ENCODE data around the gene GALNT10.
"Not testable (repeated sequence)": the region's sequence is repeated elsewhere in the genome, so short reads cannot be mapped to it uniquely, and the experiment has no call there.

GALNT10 gene
- 19.0 to 62.2 (median 43.7) reads per million in 17 experiments for total RNA-seq

- peak; percentile 81 to 94 (median 88) for DNase-seq
Observed at GRCh38 chr5:154190595-154191304, at the start of gene GALNT10. Gene GALNT10, plus strand, starts transcription at chr5:154190733. Its CDS starts 134 bp downstream, at chr5:154190867.

GRCh38 chr5:154141745-154142221 lies 48.8 kb upstream of the GALNT10 start:
- no peak for DNase-seq

- no peak for DNase-seq
Observed at GRCh38 chr5:154143211-154143641, 47.3 kb upstream of the GALNT10 start.

GRCh38 chr5:154145268-154145667 lies 45.3 kb upstream of the GALNT10 start:
- DNase-seq = no peak

- no peak for DNase-seq
Observed at GRCh38 chr5:154146409-154146808, 44.1 kb upstream of the GALNT10 start.

- DNase-seq = peak in 2 of 4 experiments; percentile 17
Observed at GRCh38 chr5:154147666-154148065, 42.9 kb upstream of the GALNT10 start.

- not testable (repeated sequence) for DNase-seq
Observed at GRCh38 chr5:154150471-154150870, 40.1 kb upstream of the GALNT10 start.

GRCh38 chr5:154157483-154158378 lies 32.8 kb upstream of the GALNT10 start:
- peak in 1 of 4 experiments; percentile 10 for DNase-seq

- no peak for DNase-seq
Observed at GRCh38 chr5:154158379-154158737, 32.2 kb upstream of the GALNT10 start.

GRCh38 chr5:154159343-154159742 lies 31.2 kb upstream of the GALNT10 start:
- no peak for DNase-seq

- DNase-seq = no peak
Observed at GRCh38 chr5:154162539-154163151, 27.9 kb upstream of the GALNT10 start.

- no peak for DNase-seq
Observed at GRCh38 chr5:154163327-154164248, 26.9 kb upstream of the GALNT10 start.

GRCh38 chr5:154164249-154164581 lies 26.3 kb upstream of the GALNT10 start:
- DNase-seq = no peak

- DNase-seq = no peak
Observed at GRCh38 chr5:154165886-154166285, 24.6 kb upstream of the GALNT10 start.

GRCh38 chr5:154166901-154167791 lies 23.4 kb upstream of the GALNT10 start:
- DNase-seq = no peak

- DNase-seq = no peak
Observed at GRCh38 chr5:154168395-154168794, 22.1 kb upstream of the GALNT10 start.

- DNase-seq = no peak
Observed at GRCh38 chr5:154172785-154173184, 17.7 kb upstream of the GALNT10 start.

GRCh38 chr5:154174091-154174490 lies 16.4 kb upstream of the GALNT10 start:
- DNase-seq = no peak

- DNase-seq = no peak
Observed at GRCh38 chr5:154176181-154176580, 14.4 kb upstream of the GALNT10 start.

GRCh38 chr5:154178661-154179060 lies 11.9 kb upstream of the GALNT10 start:
- peak; percentile 22 to 67 (median 62) for DNase-seq

All from suppressor macrophage (primary cell).